Pancreas (tissue), 10 donors: ENCODE results near the gene PHLDB3. TPM values are rescaled to one million over a fixed set of nuclear protein-coding genes. Genes with fewer than 3 reads are reported as not detected.

Source experiments
- ATAC-seq, 4 donors: fragments of 200-7000 bp; cut with Tn5 transposase; one replicate each; pipeline versions ENCODE4 v1.8.0 to v1.9.1; 2020; ENCODE audit warnings: mild to moderate bottlenecking in 4 of 4, moderate library complexity in 4 of 4
- DNase-seq, 6 donors: peaks; one replicate each; pipeline ENCODE4 v3.0.0-alpha.2; 2020
- FAIRE-seq: peaks from 2 replicates; lab custom pipeline; 2012; peaks lifted over from hg19 to GRCh38; lab: Jason Lieb, UNC
- H3K27ac ChIP-seq, 4 donors: fragments of 200-600 bp; sonication (generic); 1 replicate in 3 of 4; 2 replicates in 1 of 4; pipeline versions ENCODE4 v1.5.0 to v1.8.0; 2020
- H3K27me3 ChIP-seq, 4 donors: fragments of 200-600 bp; one replicate each; pipeline ENCODE4 v1.8.0; 2021
- H3K36me3 ChIP-seq, 3 donors: fragments of 200-600 bp; sonication (generic) in 1 of 3; one replicate each; pipeline versions ENCODE4 v1.5.0 to v1.8.0; 2020 to 2021
- H3K4me1 ChIP-seq, 3 donors: fragments of 200-600 bp; one replicate each; pipeline ENCODE4 v1.8.0; 2021
- H3K4me3 ChIP-seq, 4 donors: fragments of 200-600 bp; sonication (generic) in 2 of 4; one replicate each; pipeline versions ENCODE4 v1.5.0 to v1.8.0; 2020 to 2021
- H3K9me3 ChIP-seq, 4 donors: fragments of 200-600 bp; one replicate each; pipeline ENCODE4 v1.8.0; 2021
- CTCF ChIP-seq, 4 donors: fragments of 200-600 bp; sonication (generic) in 3 of 4; IDR thresholded peaks; one replicate each; pipeline versions ENCODE4 v1.5.0 to v1.8.0; 2021; ENCODE audit warnings: antibody characterized with exemption in 4 of 4
- WGBS, 2 donors: extraction: QIAGEN DNeasy Blood & Tissue Kit; methylation state at CpG; one replicate each; pipeline ENCODE4 v1.1.7; 2013; 5-methylcytosine and 5-hydroxymethylcytosine counted together
- intact Hi-C, 3 donors: fragments of 100-400 bp; cut with DNase I; formaldehyde crosslinking; loops; one replicate each; pipeline versions ENCODE4 v1.11.1 to v1.14.2; 2022
- polyA plus RNA-seq, 2 donors: library from polyadenylated mRNA; stranded (reverse); fragments of 200-250 nt; gene quantifications; one replicate each; pipeline ENCODE4 v1.2.3, GENCODE V29; 2013
- total RNA-seq, 6 donors: library from RNA; stranded (reverse); fragmentation: NEBNext Ultra II Directional in 4 of 6; extraction: Animal tissue kit (Norgen Biotek cat#: 25700) in 4 of 6; gene quantifications; one replicate each; pipeline versions ENCODE4 v1.2.1 to v1.2.4, GENCODE V29; 2021 to 2023
- donor health status: healthy with polysubstance abuse.
- donor health status: DM: no; HTN: no; CAD: no; lungs with moderate emphysema.
- donor health status: DM: no; HTN: no; CAD: no.
- donor health status: control.
- donor health status: control.
- donor health status: Bipolar disorder and iron deficiency.
- donor health status: DM: yes; HTN: yes; CAD: no.
- donor health status: DM: no; HTN: no; CAD: no.
- donor health status: DM: no; HTN: no; CAD: no.
- donor health status: DM: yes; HTN: yes; CAD: no.

The PHLDB3 gene
- total and polyA plus RNA-seq, 8 donors = 7.2 to 33.7 (median 10.7) TPM

DNA sequence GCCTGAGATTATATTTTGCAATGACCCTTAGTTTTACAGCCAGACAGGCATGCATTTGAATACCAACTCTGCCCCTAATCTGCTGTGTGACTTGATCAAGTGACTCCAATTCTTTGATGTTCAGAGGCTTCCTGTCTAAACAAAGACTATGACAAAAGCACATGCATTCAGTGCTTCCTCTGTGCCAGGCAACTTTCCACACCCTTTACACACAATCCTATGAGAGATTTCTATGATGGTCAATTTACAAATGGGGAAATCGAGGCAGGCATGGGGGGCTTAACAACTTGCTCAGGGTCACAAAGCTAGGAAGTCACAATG, 35.4 kb downstream of the PHLDB3 start:
- no peak for FAIRE-seq
- 44 to 55% methylated on average over 1 of the region's 1 CpG for WGBS, 2 donors
- Histone ChIP-seq H3K36me3 (no peaks in the 10 kb centered on the region), H3K27me3 (no peaks in the 10 kb centered on the region), H3K9me3 (no peaks in the 10 kb centered on the region), H3K4me1 (peaks cover 0 to 3% (median 0%) of the 10 kb centered on the region in 3 donors), H3K27ac (no peak overlapping the region), H3K4me3 (no peak overlapping the region)
- no peak for DNase-seq
- TF ChIP-seq CTCF (IDR thresholded peaks at IDR 0.05) = no peak
- intact Hi-C loops = no loop called here
- ATAC-seq = no peak

DNA sequence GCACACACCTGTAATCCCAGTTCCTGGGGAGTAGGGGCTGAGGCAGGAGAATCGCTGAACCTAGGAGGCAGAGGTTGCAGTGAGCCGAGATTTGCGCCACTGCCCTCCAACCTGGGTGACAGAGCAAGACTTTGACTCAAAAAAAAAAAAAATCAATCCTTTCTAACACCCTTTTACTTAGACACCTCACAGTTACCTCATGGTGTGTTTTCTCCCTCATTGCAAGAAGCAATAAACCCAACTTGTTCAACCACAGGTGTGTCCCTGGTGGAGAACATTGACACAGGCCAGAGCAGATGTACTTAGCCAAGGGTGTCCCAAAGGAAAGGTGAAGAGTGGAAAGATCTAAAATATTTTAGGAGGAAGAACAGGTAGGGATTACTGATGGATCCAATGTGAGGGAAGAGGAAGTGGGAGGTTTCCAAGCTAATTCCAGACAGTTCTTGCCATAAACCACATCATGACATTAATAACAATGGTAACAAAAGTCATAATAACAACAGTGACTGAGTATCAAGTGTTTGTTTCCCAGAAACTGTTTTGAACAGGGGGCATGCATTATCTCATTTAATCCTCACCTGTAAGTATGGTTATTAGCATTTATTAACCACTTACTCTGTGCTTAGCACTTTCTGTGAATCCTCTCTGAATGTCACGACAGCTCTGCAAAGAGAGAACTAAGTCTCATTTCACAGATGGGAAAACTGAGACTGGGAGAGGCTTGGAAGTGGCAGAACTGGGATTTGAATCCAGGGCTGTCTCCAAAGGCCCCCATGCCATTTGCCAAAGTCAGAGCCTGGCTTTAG, 36.0 kb downstream of the PHLDB3 start:
- no peak overlapping the region for H3K27ac ChIP-seq
- no peak for FAIRE-seq
- ATAC-seq = no peak
- no peaks in the 10 kb centered on the region for H3K27me3 ChIP-seq
- WGBS, 2 donors = 93 to 95% methylated on average over 4 of the region's 4 CpGs
- no peak for DNase-seq
- no peak overlapping the region for H3K4me3 ChIP-seq
- H3K9me3 ChIP-seq = no peaks in the 10 kb centered on the region
- intact Hi-C loops = no loop called here
- H3K4me1 ChIP-seq = peaks cover 0 to 3% (median 0%) of the 10 kb centered on the region in 3 donors
- no peak for TF ChIP-seq CTCF (IDR thresholded peaks at IDR 0.05)
- no peaks in the 10 kb centered on the region for H3K36me3 ChIP-seq

DNA sequence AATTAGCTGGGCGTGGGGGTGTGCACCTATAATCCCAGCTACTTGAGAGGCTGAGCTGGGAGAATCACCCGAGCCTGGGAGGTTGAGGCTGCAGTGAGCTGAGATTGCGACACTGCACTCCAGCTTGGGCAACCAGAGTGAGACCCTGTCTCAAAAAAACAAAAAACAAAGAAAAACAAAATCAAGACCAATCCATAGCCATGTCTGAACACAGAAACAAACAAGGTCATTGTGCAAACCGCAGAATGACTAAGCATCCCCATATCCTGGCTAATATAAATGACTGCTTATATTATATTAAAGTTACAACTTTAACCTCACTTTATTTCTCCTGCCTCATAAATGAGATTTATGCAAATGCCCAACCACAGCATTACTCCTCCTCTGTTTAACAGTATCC, 36.8 kb downstream of the PHLDB3 start:
- DNase-seq (no peak), ATAC-seq (no peak), FAIRE-seq (no peak)
- Histone ChIP-seq H3K4me1 (peaks cover 0 to 3% (median 0%) of the 10 kb centered on the region in 3 donors), H3K27me3 (no peaks in the 10 kb centered on the region), H3K27ac (no peak overlapping the region), H3K36me3 (no peaks in the 10 kb centered on the region), H3K4me3 (no peak overlapping the region), H3K9me3 (no peaks in the 10 kb centered on the region)
- no peak for TF ChIP-seq CTCF (IDR thresholded peaks at IDR 0.05)
- intact Hi-C loops = no loop called here
- WGBS, 2 donors = 79 to 85% methylated on average over 4 of the region's 4 CpGs

- 75 to 88% methylated on average over 6 of the region's 6 CpGs for WGBS, 2 donors
- TF ChIP-seq CTCF (IDR thresholded peaks at IDR 0.05) = no peak
- Histone ChIP-seq H3K4me3 (no peak overlapping the region), H3K4me1 (peaks cover 0 to 3% (median 0%) of the 10 kb centered on the region in 3 donors), H3K9me3 (no peaks in the 10 kb centered on the region), H3K36me3 (no peaks in the 10 kb centered on the region), H3K27me3 (no peaks in the 10 kb centered on the region), H3K27ac (no peak overlapping the region)
- no peak for FAIRE-seq
- no peak for DNase-seq
- intact Hi-C loops = no loop called here
- ATAC-seq = no peak
Observed at GRCh38 chr19:43467276-43467675, 37.3 kb downstream of the PHLDB3 start.

GRCh38 chr19:43466793-43467192, 37.8 kb downstream of the PHLDB3 start:
- no peak for TF ChIP-seq CTCF (IDR thresholded peaks at IDR 0.05)
- Histone ChIP-seq H3K4me1 (peaks cover 0 to 3% (median 0%) of the 10 kb centered on the region in 3 donors), H3K4me3 (no peak overlapping the region), H3K9me3 (no peaks in the 10 kb centered on the region), H3K36me3 (no peaks in the 10 kb centered on the region), H3K27ac (no peak overlapping the region), H3K27me3 (no peaks in the 10 kb centered on the region)
- DNase-seq = no peak
- no peak for ATAC-seq
- WGBS, 2 donors = 86 to 96% methylated on average over 1 of the region's 1 CpG
- intact Hi-C loops = no loop called here
- FAIRE-seq = no peak
